ENCODE data around the gene SNX13. TPM values are rescaled to one million over a fixed set of nuclear protein-coding genes. Genes with fewer than 3 reads are reported as not detected.

SNX13 gene
- total and polyA plus RNA-seq, 9 of the 15 experiments (the other 6 are each of a cell fraction or from before 2014, with no cell fraction given): 5.6 to 33.2 (median 25.4) TPM

GRCh38 chr7:17829001-17829400, 111.3 kb downstream of the SNX13 start (continued):
- TF ChIP-seq PREB (CRISPR knock-in tag; IDR thresholded peaks at IDR 0.05) (no peak), EHMT2 (IDR thresholded peaks at IDR 0.05) (no peak), SRSF7 (optimal IDR thresholded peaks at IDR 0.05; ENCODE audit: low read depth, low read length) (no peak), RFX7 (CRISPR knock-in tag; IDR thresholded peaks at IDR 0.05) (no peak), GABPA (tag; conservative IDR thresholded peaks at IDR 0.05; ENCODE audit: low read depth) (no peak), FOXK2 (conservative IDR thresholded peaks at IDR 0.05 in 1 of 2, IDR thresholded peaks at IDR 0.05 in 1 of 2; ENCODE audit: low read depth in 2 of 2) (no peak), IRF9 (tag; IDR thresholded peaks at IDR 0.05) (no peak)

- ChIA-PET POLR2A (no interaction called here), CTCF (ENCODE audit: low intra/inter-chr PET ratio) (no interaction called here)
- intact Hi-C loops (cut with micrococcal nuclease) (no loop called here), in situ Hi-C loops (cut with MboI) (no loop called here)
- Histone ChIP-seq H3K36me3 (ENCODE audit: control insufficient read depth, insufficient read depth, low read length) (peaks cover 7% of the 10 kb centered on the region; the same call in 2 of the 3 replicates), H2AFZ (ENCODE audit: low read depth, low read length) (no peak overlapping the region), H3K27ac (ENCODE audit: extremely low read depth, low read depth, low read length) (no peak overlapping the region), H4K20me1 (replicated peaks; ENCODE audit: control insufficient read depth, insufficient read depth, low read length) (no peaks in the 10 kb centered on the region), H3K4me2 (ENCODE audit: insufficient read depth, low read length) (no peak overlapping the region), H3K9ac (ENCODE audit: insufficient read depth in 1 of 2, low read depth in 2 of 2, low read length in 2 of 2) (no peak overlapping the region), H3K9me3 (replicated peaks; ENCODE audit: control insufficient read depth, insufficient read depth, low read depth, low read length) (no peaks in the 10 kb centered on the region), H3K27me3 (ENCODE audit: control insufficient read depth in 2 of 2, insufficient read depth in 2 of 2, low read length in 2 of 2) (no peaks in the 10 kb centered on the region), H3K4me3 (no peak overlapping the region), H3K79me2 (ENCODE audit: control insufficient read depth, insufficient read depth, low read length) (no peaks in the 10 kb centered on the region), H3K9me1 (ENCODE audit: control insufficient read depth, insufficient read depth, low read length) (no peaks in the 10 kb centered on the region), H3K4me1 (replicated peaks in 1 of 2; ENCODE audit: control insufficient read depth in 2 of 2, insufficient read depth in 2 of 2, low read length in 2 of 2) (no peaks in the 10 kb centered on the region)
- 91% methylated on average over 2 of the region's 3 CpGs for WGBS (ENCODE audit: insufficient coverage, low coverage, missing lambda C conversion rate)
- BruUV-seq (replicated peaks): no TSS peak
- no peak for ATAC-seq
- no peak for DNase-seq (ENCODE audit: extremely low read depth in 1 of 4, low spot score in 3 of 4)
- no peak for FAIRE-seq
- TF ChIP-seq FOXA3 (CRISPR knock-in tag; conservative IDR thresholded peaks at IDR 0.05 in 1 of 2, IDR thresholded peaks at IDR 0.05 in 1 of 2) (no peak), ZBTB7A (IDR thresholded peaks at IDR 0.05; ENCODE audit: borderline replicate concordance, control insufficient read depth, low read depth, low read length) (no peak), KLF16 (IDR thresholded peaks at IDR 0.05) (no peak), TAF1 (IDR thresholded peaks at IDR 0.05; ENCODE audit: control insufficient read depth, extremely low read depth, insufficient read depth, low read length, severe bottlenecking) (no peak)
These were observed 117.6 kb downstream of the SNX13 start for GRCh38 chr7:17822547-17823173.

Measured in K562 (cell line).